Superior temporal gyrus (tissue), 1 donor: ENCODE results near the gene LRRC10.

Experiments used
- DNase-seq: peaks from one replicate; pipeline ENCODE4 v3.0.0-alpha.2; 2016; ENCODE audit errors: extremely low spot score

The LRRC10 gene

GRCh38 chr12:69570000-69570516, 40.6 kb downstream of the LRRC10 start:
- DNase-seq: no peak

- DNase-seq: no peak
These were observed 41.5 kb downstream of the LRRC10 start for GRCh38 chr12:69569236-69569635.

- no peak for DNase-seq
These were observed 44.1 kb downstream of the LRRC10 start for GRCh38 chr12:69566603-69567002.

GRCh38 chr12:69563166-69563762, 47.4 kb downstream of the LRRC10 start:
- DNase-seq: no peak
